ENCODE measurements around the gene PRCD.

Gene PRCD

GRCh38 chr17:76570877-76571471, 31.1 kb downstream of the PRCD start:
- no peak for DNase-seq (ENCODE audit: low spot score)

- DNase-seq (ENCODE audit: low spot score), result no peak
These were observed 32.5 kb downstream of the PRCD start for GRCh38 chr17:76572201-76572910.

GRCh38 chr17:76573096-76573495, 33.3 kb downstream of the PRCD start:
- DNase-seq (ENCODE audit: low spot score), result no peak

- DNase-seq (ENCODE audit: low spot score), result no peak
These were observed 34.3 kb downstream of the PRCD start for GRCh38 chr17:76574166-76574565.

- no peak for DNase-seq (ENCODE audit: low spot score)
These were observed 35.7 kb downstream of the PRCD start for GRCh38 chr17:76575570-76575969.

- no peak for DNase-seq (ENCODE audit: low spot score)
These were observed 36.3 kb downstream of the PRCD start for GRCh38 chr17:76576189-76576588.

- no peak for DNase-seq (ENCODE audit: low spot score)
These were observed 38.0 kb downstream of the PRCD start for GRCh38 chr17:76577876-76578275.

- no peak for DNase-seq (ENCODE audit: low spot score)
These were observed 38.5 kb downstream of the PRCD start for GRCh38 chr17:76578376-76578775.

- no peak for DNase-seq (ENCODE audit: low spot score)
These were observed 39.4 kb downstream of the PRCD start for GRCh38 chr17:76579281-76579680.

GRCh38 chr17:76581515-76581914, 41.7 kb downstream of the PRCD start:
- no peak for DNase-seq (ENCODE audit: low spot score)

GRCh38 chr17:76582660-76583059, 42.8 kb downstream of the PRCD start:
- DNase-seq (ENCODE audit: low spot score), result no peak

GRCh38 chr17:76584427-76585032, 44.7 kb downstream of the PRCD start:
- no peak for DNase-seq (ENCODE audit: low spot score)

- DNase-seq (ENCODE audit: low spot score), result no peak
These were observed 45.3 kb downstream of the PRCD start for GRCh38 chr17:76585033-76585648.

GRCh38 chr17:76585649-76586593, 46.1 kb downstream of the PRCD start, which contains the start of gene ST6GALNAC2:
Gene ST6GALNAC2 (minus strand): TSS chr17:76585860. CDS start chr17:76585808, 52 bp downstream.
- DNase-seq (ENCODE audit: low spot score), result no peak

- DNase-seq (ENCODE audit: low spot score), result no peak
These were observed 47.1 kb downstream of the PRCD start for GRCh38 chr17:76586741-76587487.

GRCh38 chr17:76588182-76588581, 48.3 kb downstream of the PRCD start:
- DNase-seq (ENCODE audit: low spot score), result no peak

GRCh38 chr17:76593384-76593826, 53.6 kb downstream of the PRCD start:
- DNase-seq (ENCODE audit: low spot score), result no peak

GRCh38 chr17:76593959-76594358, 54.1 kb downstream of the PRCD start:
- DNase-seq (ENCODE audit: low spot score), result no peak

GRCh38 chr17:76594690-76595089, 54.8 kb downstream of the PRCD start:
- no peak for DNase-seq (ENCODE audit: low spot score)
